GM12878 (cell line): ENCODE results near the gene BARHL1. TPM values are rescaled to one million over a fixed set of nuclear protein-coding genes. Genes with fewer than 3 reads are reported as not detected.

Source experiments
- ATAC-seq: fragments of 200-7000 bp; cut with Tn5 transposase; 3 replicates; pipeline ENCODE4 v1.9.1; 2020; ENCODE audit warnings: mild to moderate bottlenecking, moderate library complexity
- BruUV-seq: library from RNA; stranded (reverse); fragments of 400-500 nt; replicated peaks from 2 replicates; lab custom pipeline; 2021; lab: Mats Ljungman, UMichigan
- CTCF ChIA-PET: fragments of 300-600 bp; sonication (Branson Sonifier 250); formaldehyde crosslinking; extraction: SDS; loops from one replicate; lab custom pipeline; 2021; ENCODE audit warnings: inconsistent platforms; lab: Yijun Ruan, JAX
- POLR2A ChIA-PET: fragments of 350-600 bp; formaldehyde crosslinking; extraction: SDS; loops from one replicate; lab custom pipeline; 2021; ENCODE audit warnings: inconsistent platforms; lab: Charles Lee
- RAD21 ChIA-PET: fragments of 300-600 bp; sonication (Branson Sonifier 250); formaldehyde crosslinking; loops from one replicate; lab custom pipeline; 2023; ENCODE audit warnings: antibody characterized with exemption; ENCODE audit not compliant: unreplicated experiment; lab: Charles Lee
- SMC1A ChIA-PET: fragments of 300-600 bp; sonication (Branson Sonifier 250); formaldehyde crosslinking; loops from one replicate; lab custom pipeline; 2023; ENCODE audit not compliant: unreplicated experiment, uncharacterized antibody; lab: Charles Lee
- DNase-seq: peaks from one replicate; pipeline ENCODE4 v3.0.0-alpha.2; 2011; ENCODE audit warnings: low read depth, low spot score
- FAIRE-seq: peaks from 3 replicates; lab custom pipeline; 2011; peaks lifted over from hg19 to GRCh38; lab: Jason Lieb, UNC
- H2AFZ ChIP-seq: 2 replicates; pipeline ENCODE4 v1.6.0; 2011; ENCODE audit warnings: low read depth, low read length, control low read depth; ENCODE audit not compliant: control insufficient read depth
- H3K27ac ChIP-seq: 2 replicates; pipeline ENCODE4 v1.5.1; 2011; ENCODE audit warnings: control low read depth; ENCODE audit not compliant: control insufficient read depth, insufficient read depth
- H3K27me3 ChIP-seq, 2 experiments: replicated peaks in 1 of 2; 2 replicates each; pipeline versions ENCODE4 v1.6.0 to v1.6.1; 2011; ENCODE audit warnings: low read length in 1 of 2; ENCODE audit not compliant: control insufficient read depth in 2 of 2, insufficient read depth in 2 of 2
- H3K36me3 ChIP-seq, 2 experiments: 2 replicates each; pipeline ENCODE4 v1.5.1; 2011; ENCODE audit warnings: low read length in 1 of 2; ENCODE audit not compliant: control insufficient read depth in 2 of 2, insufficient read depth in 2 of 2
- H3K4me1 ChIP-seq: 2 replicates; pipeline ENCODE4 v1.6.1; 2011; ENCODE audit warnings: mild to moderate bottlenecking, low read length, moderate library complexity, mixed read lengths; ENCODE audit not compliant: control insufficient read depth, insufficient read depth
- H3K4me2 ChIP-seq: 2 replicates; pipeline ENCODE4 v1.6.0; 2011; ENCODE audit warnings: control low read depth; ENCODE audit not compliant: control insufficient read depth, insufficient read depth
- H3K4me3 ChIP-seq: fragments of 200-600 bp; sonication (generic); 2 replicates; pipeline ENCODE4 v1.5.1; 2016
- H3K79me2 ChIP-seq: 2 replicates; pipeline ENCODE4 v1.6.0; 2011; ENCODE audit warnings: low read length; ENCODE audit not compliant: control insufficient read depth, insufficient read depth
- H3K9ac ChIP-seq: 2 replicates; pipeline ENCODE4 v1.8.0; 2011; ENCODE audit warnings: low read length, control low read depth, mixed read lengths; ENCODE audit not compliant: control insufficient read depth, insufficient read depth
- H3K9me3 ChIP-seq: replicated peaks from 3 replicates; pipeline ENCODE4 v1.5.1; 2011; ENCODE audit warnings: mild to moderate bottlenecking, low read length; ENCODE audit not compliant: control insufficient read depth, insufficient read depth
- H4K20me1 ChIP-seq: 2 replicates; pipeline ENCODE4 v1.6.0; 2011; ENCODE audit not compliant: control insufficient read depth, insufficient read depth
- BRCA1 ChIP-seq: IDR thresholded peaks from 2 replicates; pipeline ENCODE4 v1.6.1; 2011; ENCODE audit warnings: low read depth, low read length, improper control_type of control experiment
- CREM ChIP-seq: IDR thresholded peaks from 2 replicates; pipeline ENCODE4 v1.6.1; 2014; ENCODE audit warnings: antibody characterized with exemption, low read depth
- FOXM1 ChIP-seq: IDR thresholded peaks from 2 replicates; pipeline ENCODE4 v1.6.1; 2012; ENCODE audit warnings: low read depth, mild to moderate bottlenecking, inconsistent platforms, low read length, moderate library complexity
- HDAC2 ChIP-seq: fragments of 200-600 bp; sonication (generic); IDR thresholded peaks from 2 replicates; pipeline ENCODE4 v1.6.1; 2017
- HDAC6 ChIP-seq: fragments of 200-600 bp; sonication (generic); IDR thresholded peaks from one replicate; pipeline ENCODE4 v1.8.0; 2017; ENCODE audit warnings: antibody characterized with exemption; ENCODE audit not compliant: unreplicated experiment
- KDM1A ChIP-seq: fragments of 200-600 bp; sonication (generic); IDR thresholded peaks from 2 replicates; pipeline ENCODE4 v1.6.1; 2016; ENCODE audit warnings: borderline replicate concordance
- MTA2 ChIP-seq: fragments of 450-650 bp; IDR thresholded peaks from 2 replicates; pipeline ENCODE4 v1.6.1; 2016; ENCODE audit warnings: low read depth, mild to moderate bottlenecking, moderate library complexity
- RUNX3 ChIP-seq: IDR thresholded peaks from 2 replicates; pipeline ENCODE4 v1.6.1; 2012; ENCODE audit warnings: low read length, inconsistent platforms
- SKIL ChIP-seq: fragments of 450-650 bp; IDR thresholded peaks from 2 replicates; pipeline ENCODE4 v1.6.1; 2017; ENCODE audit warnings: mild to moderate bottlenecking, low read depth, inconsistent platforms; ENCODE audit not compliant: poor library complexity, severe bottlenecking
- SMAD5 ChIP-seq: IDR thresholded peaks from 2 replicates; pipeline ENCODE4 v1.6.1; 2016; ENCODE audit warnings: antibody characterized with exemption, low read depth
- SMC3 ChIP-seq: IDR thresholded peaks from 2 replicates; pipeline ENCODE4 v1.6.1; 2011; ENCODE audit warnings: low read length, improper control_type of control experiment, borderline replicate concordance
- TCF3 ChIP-seq: IDR thresholded peaks from 2 replicates; pipeline ENCODE4 v1.6.1; 2012; ENCODE audit warnings: low read depth, mild to moderate bottlenecking, low read length, borderline replicate concordance; ENCODE audit not compliant: insufficient read depth
- YY1 ChIP-seq: IDR thresholded peaks from 2 replicates; pipeline ENCODE4 v1.6.1; 2011; ENCODE audit warnings: low read depth, mild to moderate bottlenecking, low read length
- ZBED1 ChIP-seq: IDR thresholded peaks from 2 replicates; pipeline ENCODE4 v1.6.1; 2016; ENCODE audit warnings: borderline replicate concordance
- WGBS: methylation state at CpG from one replicate; pipeline ENCODE4 v1.1.6; 2016; ENCODE audit warnings: low lambda C conversion rate; ENCODE audit not compliant: insufficient replicate concordance, insufficient coverage; ENCODE audit errors: missing lambda C conversion rate; 5-methylcytosine and 5-hydroxymethylcytosine counted together
- in situ Hi-C: fragments of 300-500 bp; cut with MboI; formaldehyde crosslinking; loops from 9 replicates; pipeline ENCODE4 v1.14.3; 2018; ENCODE audit warnings: mixed read lengths
- intact Hi-C: fragments of 100-400 bp; cut with micrococcal nuclease; formaldehyde crosslinking; loops from one replicate; pipeline ENCODE4 v1.14.2; 2022; ENCODE audit not compliant: unreplicated experiment
- polyA plus RNA-seq, 11 experiments: library from polyadenylated mRNA; depleted of rRNA in 4 of 11; unstranded in 6 of 11; stranded (reverse) in 5 of 11; fragments of >200 nt; fragmentation: Nextera tagmentation in 4 of 11; fragmentation: Illumina TruSeq in 1 of 11; extraction: Ambion mirVana in 4 of 11; extraction: Trizol in 1 of 11; gene quantifications; 1 replicate in 1 of 11; 2 replicates in 10 of 11; pipeline versions ENCODE4 v1.2.1 to v1.2.3, GENCODE V29; 2011 to 2016; ENCODE audit warnings: inconsistent platforms in 2 of 11, missing spikeins in 2 of 11, low read depth in 1 of 11
- total RNA-seq, 4 experiments: library from RNA; depleted of rRNA in 3 of 4; stranded (reverse); fragments of >200 nt in 3 of 4; fragmentation: Illumina TruSeq in 1 of 4; extraction: Trizol in 1 of 4; gene quantifications; 2 replicates each; pipeline versions ENCODE4 v1.2.1 to v1.2.3, GENCODE V29; 2013 to 2021
- TF ChIP-seq, protein P1 (sequence below): IDR thresholded peaks from 2 replicates; pipeline ENCODE4 v1.6.1; 2011; ENCODE audit warnings: borderline replicate concordance, low read depth, mild to moderate bottlenecking, moderate library complexity, low read length; ENCODE audit not compliant: insufficient read depth, poor library complexity, severe bottlenecking

Gene BARHL1
- total and polyA plus RNA-seq, 10 of the 15 experiments (the other 5 are each of a cell fraction or from before 2014, with no cell fraction given) = not detected

- H2AFZ ChIP-seq = no peak overlapping the region
- DNase-seq (no peak), ATAC-seq (no peak), FAIRE-seq (no peak)
- in situ Hi-C loops = no loop called here
- H3K4me1 ChIP-seq = no peaks in the 10 kb centered on the region
- no peaks in the 10 kb centered on the region for H3K27me3 ChIP-seq
- intact Hi-C loops = no loop called here
- no peaks in the 10 kb centered on the region for H3K9me3 ChIP-seq
- no peak for TF ChIP-seq RUNX3
- no peak for TF ChIP-seq FOXM1
- no peak for TF ChIP-seq KDM1A
- no peak for TF ChIP-seq HDAC6
- no peak for TF ChIP-seq TCF3
- no peak for TF ChIP-seq ZBED1
- no peak for TF ChIP-seq CREM
- no peak for TF ChIP-seq BRCA1
- no peak for TF ChIP-seq HDAC2
- TF ChIP-seq MTA2 = no peak
- TF ChIP-seq SMAD5 = no peak
- no peak for TF ChIP-seq SKIL
- TF ChIP-seq, protein P1, sequence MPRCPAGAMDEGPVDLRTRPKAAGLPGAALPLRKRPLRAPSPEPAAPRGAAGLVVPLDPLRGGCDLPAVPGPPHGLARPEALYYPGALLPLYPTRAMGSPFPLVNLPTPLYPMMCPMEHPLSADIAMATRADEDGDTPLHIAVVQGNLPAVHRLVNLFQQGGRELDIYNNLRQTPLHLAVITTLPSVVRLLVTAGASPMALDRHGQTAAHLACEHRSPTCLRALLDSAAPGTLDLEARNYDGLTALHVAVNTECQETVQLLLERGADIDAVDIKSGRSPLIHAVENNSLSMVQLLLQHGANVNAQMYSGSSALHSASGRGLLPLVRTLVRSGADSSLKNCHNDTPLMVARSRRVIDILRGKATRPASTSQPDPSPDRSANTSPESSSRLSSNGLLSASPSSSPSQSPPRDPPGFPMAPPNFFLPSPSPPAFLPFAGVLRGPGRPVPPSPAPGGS = no peak
- no peak for TF ChIP-seq YY1
- no peak for TF ChIP-seq SMC3
- no peak overlapping the region for H3K4me3 ChIP-seq
- SMC1A ChIA-PET = no interaction called here
- H3K4me2 ChIP-seq = no peak overlapping the region
- no peak overlapping the region for H3K27ac ChIP-seq
- H3K36me3 ChIP-seq = peaks cover 14 to 22% of the 10 kb centered on the region in 2 experiments
- CTCF ChIA-PET = no interaction called here
- no peaks in the 10 kb centered on the region for H3K79me2 ChIP-seq
- no TSS peak for BruUV-seq
- H3K9ac ChIP-seq = no peak overlapping the region
- POLR2A ChIA-PET = no interaction called here
- RAD21 ChIA-PET = no interaction called here
- no peaks in the 10 kb centered on the region for H4K20me1 ChIP-seq
- 92% methylated on average over 5 of the region's 5 CpGs for WGBS
Observed at GRCh38 chr9:132626285-132626684, 43.9 kb downstream of the BARHL1 start.
